ENCODE measurements around the gene PER3.
"Not testable (repeated sequence)": the region's sequence is repeated elsewhere in the genome, so short reads cannot be mapped to it uniquely, and the experiment has no call there.

Gene PER3

DNA sequence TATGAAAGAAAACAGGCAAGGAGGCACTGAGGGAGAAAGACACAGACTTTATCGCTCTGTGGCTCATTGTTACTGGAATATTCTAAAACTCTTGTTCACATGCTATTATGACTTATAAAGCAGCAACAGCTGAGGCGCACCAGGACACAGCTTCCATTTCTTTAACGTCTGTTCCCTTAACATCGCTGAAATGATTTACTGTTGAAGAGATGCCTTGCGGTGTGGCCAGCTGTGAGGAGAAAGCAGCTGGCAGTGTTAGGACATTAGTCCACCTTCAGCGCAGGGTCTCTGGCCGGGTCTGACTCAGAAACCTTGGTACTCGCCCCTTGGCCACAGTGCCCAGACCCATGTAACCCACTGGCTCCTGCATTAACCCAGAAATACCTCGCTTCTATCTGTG, 3.1 kb upstream of the PER3 start:
- DNase-seq: no peak

DNA sequence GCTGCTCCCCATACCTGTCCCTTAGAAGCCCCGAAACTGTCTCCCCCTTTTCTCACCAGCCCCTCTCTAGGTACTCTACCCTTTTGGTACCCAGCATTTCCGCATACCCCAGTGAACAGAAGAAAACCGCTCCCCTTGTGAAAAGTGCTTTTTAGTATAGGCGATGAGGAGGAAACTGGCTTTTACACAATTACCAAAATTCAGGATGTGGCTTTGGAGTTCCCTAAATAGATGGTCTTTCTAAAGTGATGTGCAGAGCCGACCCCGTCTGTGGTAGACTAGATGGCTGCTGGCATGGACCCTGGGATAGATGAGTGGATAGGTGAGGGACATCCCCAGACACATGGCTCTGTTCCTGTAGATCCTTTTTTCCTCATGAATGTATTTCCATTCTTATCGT, 2.6 kb upstream of the PER3 start:
- DNase-seq: no peak

DNA sequence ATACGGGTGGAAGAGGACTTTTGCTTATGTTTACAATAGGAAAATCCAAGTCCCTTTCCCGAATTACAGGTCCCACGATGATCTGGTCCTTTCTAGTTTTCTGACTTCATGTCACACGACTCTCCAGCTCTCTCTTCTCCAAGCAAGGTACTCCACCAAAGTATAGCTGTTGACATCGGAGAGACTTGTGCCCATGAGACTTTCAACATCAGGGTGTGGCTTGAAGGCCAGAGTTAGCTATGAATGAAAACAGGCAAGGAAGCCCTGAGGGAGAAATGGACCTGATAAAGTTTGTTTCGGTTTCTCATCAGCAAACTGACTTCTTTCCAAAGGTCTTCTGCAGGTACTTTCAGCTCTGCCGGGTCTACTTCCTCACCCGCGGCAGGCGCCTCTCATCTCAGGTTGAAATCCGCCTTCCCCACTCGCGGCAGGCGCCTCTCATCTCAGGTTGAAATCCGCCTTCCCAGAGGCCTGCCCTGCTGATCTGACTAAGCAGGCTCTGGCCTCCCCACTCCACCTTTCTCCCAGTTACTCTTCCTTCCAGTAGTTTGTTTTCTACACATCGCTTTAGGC, 2.1 kb upstream of the PER3 start:
- peak; percentile 43 for DNase-seq

DNA sequence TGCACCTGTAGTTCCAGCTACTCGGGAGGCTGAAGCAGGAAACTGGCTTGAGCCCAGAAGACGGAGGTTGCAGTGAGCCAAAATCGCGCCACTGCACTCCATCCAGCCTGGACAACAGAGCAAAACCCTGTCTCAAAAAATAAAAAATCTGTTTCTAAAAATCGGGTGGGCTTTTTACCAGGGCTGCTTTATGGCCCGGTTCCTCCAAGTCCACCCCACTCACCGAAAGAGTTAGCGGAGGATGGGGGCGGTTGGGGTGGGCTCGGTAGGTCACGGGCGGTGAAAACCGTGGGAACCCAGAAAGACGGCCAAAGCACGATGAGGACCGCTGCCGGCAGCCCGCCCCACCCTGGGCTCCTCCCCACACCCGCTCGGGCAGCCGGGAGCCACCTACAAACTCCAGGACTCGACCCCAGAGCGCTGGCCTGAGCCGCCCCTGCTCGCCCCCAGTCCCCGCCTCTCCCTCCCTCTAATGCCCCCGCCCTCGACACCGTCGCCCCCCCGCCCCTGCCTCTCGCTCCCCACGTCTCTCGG, 846 bp upstream of the PER3 start:
- no peak for DNase-seq

DNA sequence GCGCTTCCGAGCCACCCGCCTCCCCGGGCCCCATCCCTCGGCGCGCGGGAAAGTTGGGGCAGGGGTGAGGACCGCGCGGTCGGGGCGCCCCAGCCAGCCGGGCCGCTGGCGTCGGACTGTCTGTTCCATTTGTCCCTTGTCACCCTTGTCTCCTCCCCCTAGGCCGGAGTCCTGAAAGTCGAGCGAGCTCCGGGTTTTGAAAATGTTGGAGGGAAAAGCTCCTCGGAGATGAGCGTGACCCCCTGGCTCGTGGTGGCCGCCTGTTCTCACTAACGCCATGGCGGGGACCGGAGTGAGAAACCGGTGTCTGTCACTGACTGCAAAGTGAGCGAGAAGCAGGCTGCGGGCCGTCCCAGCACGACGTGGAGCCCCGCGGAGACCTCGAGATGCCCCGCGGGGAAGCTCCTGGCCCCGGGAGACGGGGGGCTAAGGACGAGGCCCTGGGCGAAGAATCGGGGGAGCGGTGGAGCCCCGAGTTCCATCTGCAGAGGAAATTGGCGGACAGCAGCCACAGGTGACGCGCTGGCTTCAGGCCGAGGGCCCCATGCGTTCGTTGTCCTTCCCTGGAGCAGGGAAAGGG, 491 bp downstream of the PER3 start:
- peak; percentile 6 for DNase-seq

DNA sequence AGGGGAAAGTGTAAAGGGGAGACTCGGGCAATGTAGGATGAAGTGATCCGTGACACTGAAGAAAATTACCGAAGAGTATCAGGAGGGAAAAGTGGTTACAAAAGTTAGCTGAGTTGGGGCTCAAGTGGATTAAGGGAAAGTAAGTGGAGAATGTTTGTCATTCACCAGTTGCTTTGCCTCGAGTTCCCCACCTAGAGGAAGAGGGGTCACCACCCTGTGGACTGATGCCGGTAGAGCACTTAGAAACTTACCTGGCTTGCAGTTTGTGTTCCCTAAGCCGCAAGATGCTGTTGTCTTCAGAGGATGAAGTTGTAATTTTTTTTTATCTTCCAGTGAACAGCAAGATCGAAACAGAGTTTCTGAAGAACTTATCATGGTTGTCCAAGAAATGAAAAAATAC, 1.0 kb downstream of the PER3 start:
- DNase-seq: no peak

DNA sequence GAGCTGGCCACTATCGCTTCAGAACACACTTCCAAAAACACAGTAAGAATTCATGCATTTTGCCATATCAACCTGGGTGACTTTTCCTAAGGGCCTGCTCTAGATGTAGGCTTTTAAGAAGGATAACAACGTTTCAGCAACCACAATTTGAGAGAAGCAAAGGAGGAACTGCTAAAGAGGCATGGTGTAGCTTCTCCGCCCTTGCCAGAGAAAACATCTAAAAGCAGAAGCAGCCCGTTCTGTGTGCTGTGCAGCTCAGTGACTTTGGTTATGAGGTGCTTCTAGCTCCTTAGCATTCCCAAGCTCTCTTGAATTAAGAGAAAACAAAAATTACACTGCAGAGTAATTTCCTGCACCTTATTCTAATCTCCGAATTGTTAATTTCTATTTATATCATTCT, 2.7 kb downstream of the PER3 start:
- no peak for DNase-seq

DNA sequence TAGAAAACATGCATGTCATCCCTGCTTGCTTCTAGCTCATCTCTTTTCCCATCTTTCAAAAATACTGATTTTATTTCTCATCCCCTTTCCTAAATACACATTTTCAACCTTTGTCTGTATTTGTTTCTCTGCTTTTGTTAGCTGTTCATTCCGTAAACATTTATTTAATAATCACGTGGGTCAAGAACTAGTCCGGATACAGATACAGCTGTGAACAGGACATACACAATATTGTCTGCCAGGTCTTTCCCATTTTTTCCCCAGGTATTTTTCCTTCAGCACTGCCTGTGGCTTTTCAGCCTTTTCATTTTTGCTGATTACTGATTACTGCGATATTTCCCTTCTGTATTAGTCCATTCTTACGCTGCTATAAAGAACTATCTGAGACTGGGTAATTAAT, 5.7 kb downstream of the PER3 start:
- no peak for DNase-seq

DNA sequence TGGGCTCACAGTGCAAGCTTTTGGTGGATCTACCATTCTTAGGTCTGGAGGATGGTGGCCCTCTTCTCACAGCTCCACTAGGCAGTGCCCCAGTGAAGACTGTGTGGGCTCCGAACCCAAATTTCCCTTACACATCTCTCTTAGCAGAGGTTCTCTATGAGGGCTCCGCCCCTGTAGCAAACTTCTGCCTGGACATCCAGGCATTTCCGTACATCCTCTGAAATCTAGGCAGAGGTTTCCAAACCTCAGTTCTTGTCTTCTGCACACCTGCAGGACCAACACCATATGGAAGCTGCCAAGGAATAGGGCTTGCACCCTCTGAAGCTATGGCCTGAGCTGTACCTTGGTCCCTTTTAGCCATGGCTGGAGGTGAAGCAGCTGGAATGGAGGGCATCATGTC, 6.9 kb downstream of the PER3 start:
- not testable (repeated sequence) for DNase-seq

DNA sequence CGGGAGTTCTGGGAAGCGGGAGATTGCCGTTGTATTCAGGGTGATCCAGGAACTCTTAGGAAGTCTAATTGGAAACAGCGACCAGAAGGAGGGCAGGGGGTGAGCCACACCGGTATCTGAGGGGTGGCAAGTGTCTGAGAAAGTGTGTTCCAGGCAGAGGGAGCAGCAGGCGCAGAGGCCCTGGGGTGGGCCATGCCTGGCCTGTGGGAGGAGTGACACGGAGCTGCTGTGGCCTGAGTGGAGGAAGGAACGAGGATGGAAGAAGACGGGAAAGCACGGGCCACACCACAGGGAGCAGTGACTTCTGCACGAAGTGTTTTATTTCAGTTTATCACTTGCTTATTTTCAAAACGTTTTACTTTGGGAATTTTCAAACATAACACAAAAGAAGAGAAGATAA, 11.3 kb downstream of the PER3 start:
- no peak for DNase-seq

DNA sequence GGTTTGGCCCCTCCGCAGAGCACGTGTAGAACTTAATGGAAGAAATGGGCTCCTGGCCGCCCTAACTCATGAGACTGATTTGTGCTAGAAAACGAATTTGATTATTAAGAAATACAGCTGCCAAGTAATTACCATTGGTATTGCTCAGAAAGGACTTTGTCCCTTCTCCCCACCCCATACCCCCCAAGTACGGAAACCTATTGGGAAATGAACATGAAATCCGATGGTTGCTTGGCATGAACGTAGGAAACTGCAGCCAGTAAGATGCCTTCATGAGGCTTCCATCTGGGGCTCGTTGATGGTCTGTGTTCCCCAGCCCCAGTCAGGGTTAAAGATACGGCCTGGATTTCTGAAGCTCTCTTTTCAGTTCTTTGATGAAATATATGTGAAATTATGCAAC, 21.4 kb downstream of the PER3 start:
- no peak for DNase-seq

DNA sequence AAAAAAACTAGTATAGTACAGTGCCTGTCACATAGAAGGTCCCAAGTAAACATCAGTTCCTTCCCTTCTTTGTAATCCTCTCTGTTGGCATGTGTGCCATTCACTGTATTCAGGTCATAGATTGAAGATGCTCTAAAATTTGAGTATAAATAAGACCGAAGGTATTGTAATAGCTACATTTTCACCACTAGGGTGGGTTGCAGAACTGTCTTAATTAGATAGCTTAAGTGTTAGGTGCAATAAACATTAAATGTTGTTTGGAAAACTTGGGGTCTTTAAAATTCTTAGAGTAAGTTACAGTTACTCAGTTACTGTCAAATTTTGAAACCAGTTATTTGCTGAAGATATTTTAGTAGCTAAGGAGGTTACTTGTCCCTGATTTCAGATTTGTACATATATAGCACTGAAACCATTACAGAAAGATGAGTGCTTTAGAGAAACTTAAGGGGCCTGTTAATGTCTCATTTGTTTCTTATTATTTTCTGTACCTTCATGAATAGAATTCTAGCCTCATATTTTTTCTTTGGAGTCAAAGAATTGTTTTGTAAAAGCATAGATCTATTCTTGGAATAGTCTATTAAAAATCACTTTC, 24.3 kb downstream of the PER3 start:
- DNase-seq: no peak

DNA sequence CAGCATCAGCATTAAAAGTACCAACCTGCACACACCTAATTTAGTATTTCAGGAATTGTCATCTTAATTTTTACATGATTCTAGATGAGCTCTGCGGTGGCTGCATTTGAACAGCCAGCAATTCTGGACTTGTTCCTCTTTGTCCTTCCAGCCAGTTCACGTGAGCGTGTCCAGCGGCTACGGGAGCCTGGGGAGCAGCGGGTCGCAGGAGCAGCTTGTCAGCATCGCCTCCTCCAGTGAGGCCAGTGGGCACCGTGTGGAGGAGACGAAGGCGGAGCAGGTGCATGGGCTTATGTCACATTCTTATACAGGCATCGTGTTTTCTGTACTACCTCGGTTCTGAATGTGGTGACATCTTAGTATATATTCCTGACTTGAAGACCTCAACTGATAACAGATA, 25.7 kb downstream of the PER3 start:
- DNase-seq: no peak

DNA sequence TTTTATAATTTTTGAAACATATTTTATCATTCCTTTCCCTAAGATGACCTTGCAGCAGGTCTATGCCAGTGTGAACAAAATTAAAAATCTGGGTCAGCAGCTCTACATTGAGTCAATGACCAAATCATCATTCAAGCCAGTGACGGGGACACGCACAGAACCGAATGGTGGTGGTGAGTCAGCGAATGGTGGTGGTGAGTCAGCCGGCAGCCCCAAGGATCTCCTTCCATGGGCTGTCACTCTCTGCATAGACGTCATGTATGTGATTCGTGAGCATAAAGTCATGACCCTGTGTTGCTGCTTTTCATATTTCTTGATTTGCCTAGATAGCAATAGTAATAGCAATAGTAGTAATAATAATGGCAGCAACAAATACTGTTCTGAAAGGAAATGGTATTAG, 26.3 kb downstream of the PER3 start:
- DNase-seq: no peak

DNA sequence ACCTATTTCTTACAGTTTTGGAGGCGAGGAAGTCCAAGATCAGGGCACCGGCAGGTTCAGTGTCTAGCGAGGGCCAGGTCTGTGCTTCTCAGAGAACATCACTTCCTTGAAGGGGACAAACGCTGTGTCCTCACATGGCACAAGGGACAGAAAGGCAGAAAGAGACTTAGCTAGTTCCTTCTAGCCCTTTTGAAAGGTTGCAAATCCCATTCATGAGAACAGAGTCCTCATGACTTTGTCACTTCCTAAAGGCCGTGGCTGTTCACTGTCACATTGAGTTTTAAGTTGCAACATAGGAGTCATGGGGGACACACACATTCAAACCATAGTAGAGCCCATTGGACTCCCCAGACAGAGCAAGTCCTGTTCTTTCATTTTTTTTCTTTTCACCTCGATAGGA, 27.4 kb downstream of the PER3 start:
- no peak for DNase-seq

DNA sequence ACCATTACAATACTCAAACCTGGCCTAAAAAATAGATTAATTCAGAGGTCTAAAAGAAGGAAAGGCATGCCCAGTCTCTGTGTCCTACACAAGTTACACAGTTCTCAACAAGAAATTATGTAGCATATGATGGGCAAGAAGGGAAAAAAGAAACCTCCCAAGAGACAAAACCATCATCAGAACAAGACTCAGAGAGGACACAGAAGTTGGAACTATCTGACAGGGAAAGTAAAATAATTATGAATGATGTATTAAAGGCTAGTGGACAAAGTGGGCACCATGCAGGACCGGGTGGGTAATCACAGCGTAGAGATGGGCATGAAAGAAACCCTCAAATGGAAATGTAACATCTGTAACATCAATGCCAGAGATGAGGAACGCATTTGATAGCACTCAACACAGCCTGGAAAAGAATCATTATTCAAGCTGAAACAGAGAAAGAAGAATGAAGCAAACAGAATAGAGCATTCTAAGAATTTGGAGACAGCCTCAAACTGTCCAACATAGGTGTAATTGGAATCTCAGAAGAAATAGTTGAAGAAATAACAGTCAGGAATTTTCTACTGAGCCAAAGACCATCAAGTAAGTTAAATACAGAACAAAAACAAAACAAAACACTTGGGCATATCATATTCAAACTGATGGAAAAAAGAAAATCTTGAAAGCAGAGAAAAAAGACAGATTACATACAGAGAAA, 29.7 kb downstream of the PER3 start:
- no peak for DNase-seq

DNA sequence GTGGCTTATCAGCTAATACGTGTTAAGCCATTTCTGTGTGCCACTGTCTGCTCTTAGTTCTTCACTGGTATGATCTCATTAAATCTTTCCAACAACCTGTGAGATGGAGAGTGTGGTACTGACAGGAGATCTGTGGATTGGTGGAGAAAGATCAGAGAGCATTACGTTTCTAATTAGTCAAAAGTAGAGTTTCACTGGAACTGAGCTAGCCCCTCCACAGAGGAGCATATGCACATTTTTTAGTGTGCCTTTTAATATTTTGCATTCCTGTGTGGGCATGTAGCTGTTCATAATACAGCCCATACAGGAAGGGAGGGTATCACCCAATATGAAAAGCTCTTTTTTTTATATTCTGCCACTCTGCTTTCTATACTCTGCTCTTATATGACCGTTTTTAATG, 37.2 kb downstream of the PER3 start:
- DNase-seq: no peak

DNA sequence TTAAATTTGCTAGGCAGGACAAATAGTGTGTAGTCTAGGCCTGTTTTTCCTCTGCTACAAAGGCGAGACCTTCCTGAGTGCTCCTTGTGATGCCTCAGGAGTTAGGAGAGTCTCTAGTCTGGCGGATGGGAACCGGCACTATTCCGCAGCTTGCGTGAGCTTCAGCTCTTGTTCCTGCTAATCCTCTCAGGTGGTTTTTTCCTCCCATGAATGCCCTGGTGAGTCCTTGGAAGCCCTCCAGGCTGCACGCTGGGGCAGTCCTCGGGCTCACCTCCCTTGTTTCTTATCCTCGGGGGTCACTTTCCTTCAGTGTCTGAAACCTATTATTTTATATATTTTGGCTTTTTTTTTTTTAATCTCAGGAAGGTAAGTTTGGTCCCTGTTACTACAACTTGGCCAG, 40.6 kb downstream of the PER3 start:
- no peak for DNase-seq

DNA sequence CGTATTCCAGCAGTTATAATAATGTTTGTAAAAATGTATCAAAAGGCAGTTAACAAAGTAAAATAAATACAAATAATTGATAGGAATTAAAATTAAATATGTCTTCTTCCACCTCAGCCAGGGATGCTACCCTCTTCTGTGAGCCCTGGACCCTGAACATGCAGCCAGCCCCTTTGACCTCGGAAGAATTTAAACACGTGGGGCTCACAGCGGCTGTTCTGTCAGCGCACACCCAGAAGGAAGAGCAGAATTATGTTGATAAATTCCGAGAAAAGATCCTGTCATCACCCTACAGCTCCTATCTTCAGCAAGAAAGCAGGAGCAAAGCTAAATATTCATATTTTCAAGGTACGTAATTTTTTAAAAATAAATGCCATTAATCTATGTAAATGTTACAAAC, 42.3 kb downstream of the PER3 start:
- DNase-seq: no peak

DNA sequence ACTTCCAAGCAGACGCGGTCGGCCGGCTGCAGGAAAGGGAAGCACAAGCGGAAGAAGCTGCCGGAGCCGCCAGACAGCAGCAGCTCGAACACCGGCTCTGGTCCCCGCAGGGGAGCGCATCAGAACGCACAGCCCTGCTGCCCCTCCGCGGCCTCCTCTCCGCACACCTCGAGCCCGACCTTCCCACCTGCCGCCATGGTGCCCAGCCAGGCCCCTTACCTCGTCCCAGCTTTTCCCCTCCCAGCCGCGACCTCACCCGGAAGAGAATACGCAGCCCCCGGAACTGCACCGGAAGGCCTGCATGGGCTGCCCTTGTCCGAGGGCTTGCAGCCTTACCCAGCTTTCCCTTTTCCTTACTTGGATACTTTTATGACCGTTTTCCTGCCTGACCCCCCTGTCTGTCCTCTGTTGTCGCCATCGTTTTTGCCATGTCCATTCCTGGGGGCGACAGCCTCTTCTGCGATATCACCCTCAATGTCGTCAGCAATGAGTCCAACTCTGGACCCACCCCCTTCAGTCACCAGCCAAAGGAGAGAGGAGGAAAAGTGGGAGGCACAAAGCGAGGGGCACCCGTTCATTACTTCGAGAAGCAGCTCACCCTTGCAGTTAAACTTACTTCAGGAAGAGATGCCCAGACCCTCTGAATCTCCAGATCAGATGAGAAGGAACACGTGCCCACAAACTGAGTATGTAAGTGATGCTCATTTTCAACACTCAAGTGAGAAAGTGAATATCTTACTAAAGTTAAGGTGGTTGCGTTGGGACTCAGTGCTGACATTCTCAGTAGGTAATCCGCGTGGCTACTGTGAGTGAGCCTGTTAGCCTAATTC, 43.2 kb downstream of the PER3 start:
- DNase-seq: peak; percentile 33

DNA sequence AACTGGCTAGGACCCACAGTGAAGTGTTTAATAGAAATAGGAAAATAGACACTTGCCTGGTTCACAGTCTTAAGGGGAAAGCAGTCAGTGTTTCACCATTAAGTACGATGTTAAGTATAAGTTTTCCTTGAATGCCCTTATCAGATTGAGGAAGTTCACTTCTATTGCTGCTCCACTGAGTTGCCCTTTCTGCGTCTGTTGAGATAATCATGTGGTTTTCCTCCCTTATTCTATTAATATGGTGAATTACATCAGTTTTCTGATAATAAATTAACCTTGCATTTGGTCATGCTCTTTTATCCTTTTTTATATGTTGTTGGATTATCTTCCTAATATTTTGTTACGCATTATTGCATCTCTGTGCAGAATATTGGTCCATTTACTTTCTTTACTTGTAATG, 47.4 kb downstream of the PER3 start:
- no peak for DNase-seq

DNA sequence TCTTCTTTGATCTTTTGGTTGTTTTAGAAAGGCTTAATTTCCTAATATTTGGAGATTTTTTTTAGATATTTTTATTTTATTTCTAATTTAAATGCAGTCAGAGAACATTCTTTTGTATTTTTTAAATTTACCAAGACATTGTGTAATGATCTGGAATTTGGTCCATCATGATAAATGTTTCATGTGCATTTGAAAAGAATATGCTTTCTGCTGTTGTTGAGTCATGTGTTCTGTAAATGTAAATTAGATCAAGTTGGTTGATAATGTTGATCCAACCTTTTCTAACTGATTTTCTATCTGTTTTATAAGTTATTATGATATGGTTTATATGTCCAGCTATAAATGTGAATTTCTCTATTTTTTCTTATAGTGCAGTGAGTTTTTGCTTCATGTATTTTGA, 48.9 kb downstream of the PER3 start:
- DNase-seq: no peak

DNA sequence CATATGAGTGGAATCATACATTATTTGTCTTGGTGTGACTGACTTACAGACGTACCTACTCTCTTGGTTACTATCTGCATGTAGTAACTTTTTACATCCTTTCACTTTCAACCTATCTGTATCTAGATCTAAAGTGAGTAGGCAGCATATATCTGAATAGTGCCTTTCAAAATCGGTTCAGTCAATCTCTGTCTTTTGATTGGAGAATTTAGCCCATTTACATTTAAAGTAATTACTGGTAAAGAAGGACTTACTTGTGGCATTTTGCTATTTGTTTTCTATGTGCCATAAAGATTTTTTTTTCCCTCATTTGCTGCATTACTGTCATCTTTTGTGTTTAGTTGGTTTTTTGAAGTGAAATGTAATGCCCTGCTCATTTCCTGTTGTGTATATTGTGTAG, 54.6 kb downstream of the PER3 start:
- DNase-seq: no peak

Data from CD4-positive, alpha-beta T cell treated with Interleukin-17A for 4 hours (primary cell).